Gastroesophageal sphincter (tissue), 3 donors: ENCODE measurements around the gene KXD1.

Experiments
- POLR2A ChIP-seq, 2 donors: fragments of 450-650 bp; IDR thresholded peaks; one replicate each; pipeline ENCODE4 v1.6.1; 2017; ENCODE audit warnings: antibody characterized with exemption in 2 of 2, mild to moderate bottlenecking in 2 of 2, moderate library complexity in 1 of 2
- POLR2AphosphoS5 ChIP-seq: sonication (generic); formaldehyde crosslinking; IDR thresholded peaks from one replicate; pipeline ENCODE4 v1.6.1; 2017; ENCODE audit warnings: antibody characterized with exemption
- TF ChIP-seq, protein P1 (sequence below), 4 experiments: fragments of 200-600 bp in 2 of 4; fragments of 450-650 bp in 2 of 4; sonication (generic) in 1 of 4; IDR thresholded peaks; one replicate each; pipeline ENCODE4 v1.5.1; 2017 to 2019; ENCODE audit warnings: antibody characterized with exemption in 4 of 4, mild to moderate bottlenecking in 2 of 4, moderate library complexity in 2 of 4

DNA sequence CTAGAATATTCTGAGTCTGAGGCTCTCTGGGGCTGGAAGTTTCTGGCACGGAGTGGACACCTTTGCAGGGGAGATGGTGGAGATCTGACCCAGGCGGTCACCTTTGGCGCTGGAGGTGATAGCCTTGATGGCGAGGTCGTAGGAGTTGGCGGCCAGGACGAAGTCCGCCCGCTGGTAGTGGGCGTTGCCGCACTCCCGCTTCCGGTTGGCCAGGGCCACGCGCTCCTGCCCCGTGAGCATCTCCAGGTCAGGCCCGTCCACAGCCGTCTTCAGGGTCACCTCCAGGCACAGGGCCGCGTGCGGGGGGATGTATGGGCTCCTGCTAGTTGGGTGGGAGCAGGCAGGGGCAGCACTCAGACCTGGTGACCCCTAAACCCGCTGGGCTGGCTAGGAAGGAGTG lies 19.6 kb upstream of the KXD1 start:
- TF ChIP-seq, protein P1, sequence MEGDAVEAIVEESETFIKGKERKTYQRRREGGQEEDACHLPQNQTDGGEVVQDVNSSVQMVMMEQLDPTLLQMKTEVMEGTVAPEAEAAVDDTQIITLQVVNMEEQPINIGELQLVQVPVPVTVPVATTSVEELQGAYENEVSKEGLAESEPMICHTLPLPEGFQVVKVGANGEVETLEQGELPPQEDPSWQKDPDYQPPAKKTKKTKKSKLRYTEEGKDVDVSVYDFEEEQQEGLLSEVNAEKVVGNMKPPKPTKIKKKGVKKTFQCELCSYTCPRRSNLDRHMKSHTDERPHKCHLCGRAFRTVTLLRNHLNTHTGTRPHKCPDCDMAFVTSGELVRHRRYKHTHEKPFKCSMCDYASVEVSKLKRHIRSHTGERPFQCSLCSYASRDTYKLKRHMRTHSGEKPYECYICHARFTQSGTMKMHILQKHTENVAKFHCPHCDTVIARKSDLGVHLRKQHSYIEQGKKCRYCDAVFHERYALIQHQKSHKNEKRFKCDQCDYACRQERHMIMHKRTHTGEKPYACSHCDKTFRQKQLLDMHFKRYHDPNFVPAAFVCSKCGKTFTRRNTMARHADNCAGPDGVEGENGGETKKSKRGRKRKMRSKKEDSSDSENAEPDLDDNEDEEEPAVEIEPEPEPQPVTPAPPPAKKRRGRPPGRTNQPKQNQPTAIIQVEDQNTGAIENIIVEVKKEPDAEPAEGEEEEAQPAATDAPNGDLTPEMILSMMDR (IDR thresholded peaks at IDR 0.05) = no peak
- TF ChIP-seq POLR2AphosphoS5 = no peak
- TF ChIP-seq POLR2A (IDR thresholded peaks at IDR 0.05) = no peak
